Body of pancreas (tissue), 4 donors: Measurements from ENCODE around the gene NARF.

ENCODE experiments used
- CTCF ChIP-seq, 7 experiments: fragments of 450-650 bp in 4 of 7; fragments of 200-600 bp in 3 of 7; sonication (generic) in 3 of 7; IDR thresholded peaks; one replicate each; pipeline ENCODE4 v1.5.1; 2016 to 2019; ENCODE audit warnings: antibody characterized with exemption in 7 of 7
- POLR2A ChIP-seq, 3 donors: fragments of 450-650 bp; IDR thresholded peaks; one replicate each; pipeline ENCODE4 v1.6.1; 2016; ENCODE audit warnings: antibody characterized with exemption in 3 of 3, mild to moderate bottlenecking in 2 of 3

- no peak for TF ChIP-seq CTCF (IDR thresholded peaks at IDR 0.05)
- no peak for TF ChIP-seq POLR2A (IDR thresholded peaks at IDR 0.05)
These were observed 39.2 kb downstream of the NARF start for GRCh38 chr17:82497483-82498405.
